ENCODE measurements around the gene GATB. TPM values are rescaled to one million over a fixed set of nuclear protein-coding genes. Genes with fewer than 3 reads are reported as not detected.

Gene GATB
- total and polyA plus RNA-seq, 10 of the 15 experiments (the other 5 are each of a cell fraction or from before 2014, with no cell fraction given): 20.5 to 37.3 (median 30.5) TPM

DNA sequence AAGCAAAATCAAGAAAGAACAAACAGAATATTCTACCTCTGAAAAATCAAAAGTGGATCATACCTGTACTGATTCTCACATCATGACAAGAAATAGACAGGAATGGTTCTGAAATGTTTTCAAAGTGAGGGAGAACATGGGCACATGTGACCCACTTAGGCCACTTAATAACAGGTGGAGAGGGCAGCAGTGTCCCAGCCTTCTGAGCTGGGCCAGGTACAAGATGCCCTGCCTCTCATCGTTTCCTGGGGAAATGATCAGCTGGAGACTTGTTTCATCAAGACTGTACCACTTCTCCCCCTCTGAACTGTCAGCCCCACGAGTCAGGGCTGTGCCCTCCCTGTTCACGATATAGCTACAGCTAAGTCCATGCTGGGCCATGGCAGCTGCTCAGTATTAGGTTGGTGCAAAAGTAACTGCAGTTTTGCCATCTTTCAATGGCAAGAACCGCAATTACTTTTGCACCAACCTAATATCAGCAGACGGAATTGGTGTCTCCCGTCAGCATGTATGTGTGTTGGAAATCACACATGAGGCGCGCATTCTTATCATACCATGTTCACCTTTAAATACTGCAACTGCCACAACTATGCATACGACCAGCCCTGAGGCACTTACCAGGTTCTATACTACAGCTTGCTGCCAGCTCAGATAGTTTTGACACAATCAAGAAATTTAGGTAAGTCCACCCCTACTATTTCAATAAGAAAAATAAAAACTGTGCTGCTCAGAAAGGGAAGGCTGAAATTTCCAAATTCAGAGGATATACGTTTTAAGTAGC lies 71.4 kb downstream of the GATB start:
- no peaks in the 10 kb centered on the region for H4K20me1 ChIP-seq (ENCODE audit: control insufficient read depth, insufficient read depth)
- no peaks in the 10 kb centered on the region for H3K9me3 ChIP-seq (replicated peaks; ENCODE audit: control insufficient read depth, insufficient read depth, low read length)
- H3K27me3 ChIP-seq (replicated peaks in 1 of 2; ENCODE audit: control insufficient read depth in 2 of 2, insufficient read depth in 2 of 2, low read length in 1 of 2): no peaks in the 10 kb centered on the region
- no peak for FAIRE-seq
- ChIA-PET SMC1A (ENCODE audit: uncharacterized antibody, unreplicated experiment) (no interaction called here), POLR2A (no interaction called here), CTCF (interaction anchor here (1.1 kb wide), 1 partner anchor 25 kb away, joined by 3 read pairs; no protein-coding TSS in a partner anchor), RAD21 (ENCODE audit: unreplicated experiment) (interaction anchor here (1.0 kb wide), 1 partner anchor 278 kb away, joined by 3 read pairs; no protein-coding TSS in a partner anchor)
- in situ Hi-C loops (cut with MboI): no loop called here
- H3K27ac ChIP-seq (ENCODE audit: control insufficient read depth, insufficient read depth): no peak overlapping the region
- no peak overlapping the region for H2AFZ ChIP-seq (ENCODE audit: control insufficient read depth, low read depth, low read length)
- intact Hi-C loops (cut with micrococcal nuclease; ENCODE audit: unreplicated experiment): no loop called here
- no peaks in the 10 kb centered on the region for H3K4me1 ChIP-seq (ENCODE audit: control insufficient read depth, insufficient read depth, low read length)
- ATAC-seq: no peak
- WGBS (ENCODE audit: insufficient coverage, insufficient replicate concordance, low lambda C conversion rate, missing lambda C conversion rate): 95% methylated on average over 10 of the region's 10 CpGs
- no peak for TF ChIP-seq GATAD2B (conservative IDR thresholded peaks at IDR 0.05; ENCODE audit: low read depth)
- TF ChIP-seq ZZZ3 (IDR thresholded peaks at IDR 0.05; ENCODE audit: control insufficient read depth, insufficient read length, low read depth): no peak
- TF ChIP-seq, protein P1, sequence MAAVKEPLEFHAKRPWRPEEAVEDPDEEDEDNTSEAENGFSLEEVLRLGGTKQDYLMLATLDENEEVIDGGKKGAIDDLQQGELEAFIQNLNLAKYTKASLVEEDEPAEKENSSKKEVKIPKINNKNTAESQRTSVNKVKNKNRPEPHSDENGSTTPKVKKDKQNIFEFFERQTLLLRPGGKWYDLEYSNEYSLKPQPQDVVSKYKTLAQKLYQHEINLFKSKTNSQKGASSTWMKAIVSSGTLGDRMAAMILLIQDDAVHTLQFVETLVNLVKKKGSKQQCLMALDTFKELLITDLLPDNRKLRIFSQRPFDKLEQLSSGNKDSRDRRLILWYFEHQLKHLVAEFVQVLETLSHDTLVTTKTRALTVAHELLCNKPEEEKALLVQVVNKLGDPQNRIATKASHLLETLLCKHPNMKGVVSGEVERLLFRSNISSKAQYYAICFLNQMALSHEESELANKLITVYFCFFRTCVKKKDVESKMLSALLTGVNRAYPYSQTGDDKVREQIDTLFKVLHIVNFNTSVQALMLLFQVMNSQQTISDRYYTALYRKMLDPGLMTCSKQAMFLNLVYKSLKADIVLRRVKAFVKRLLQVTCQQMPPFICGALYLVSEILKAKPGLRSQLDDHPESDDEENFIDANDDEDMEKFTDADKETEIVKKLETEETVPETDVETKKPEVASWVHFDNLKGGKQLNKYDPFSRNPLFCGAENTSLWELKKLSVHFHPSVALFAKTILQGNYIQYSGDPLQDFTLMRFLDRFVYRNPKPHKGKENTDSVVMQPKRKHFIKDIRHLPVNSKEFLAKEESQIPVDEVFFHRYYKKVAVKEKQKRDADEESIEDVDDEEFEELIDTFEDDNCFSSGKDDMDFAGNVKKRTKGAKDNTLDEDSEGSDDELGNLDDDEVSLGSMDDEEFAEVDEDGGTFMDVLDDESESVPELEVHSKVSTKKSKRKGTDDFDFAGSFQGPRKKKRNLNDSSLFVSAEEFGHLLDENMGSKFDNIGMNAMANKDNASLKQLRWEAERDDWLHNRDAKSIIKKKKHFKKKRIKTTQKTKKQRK (IDR thresholded peaks at IDR 0.05; ENCODE audit: low read depth, low read length): no peak
- no peak for TF ChIP-seq RFX5 (IDR thresholded peaks at IDR 0.05; ENCODE audit: low read depth, low read length)
- no peak for TF ChIP-seq KAT2A (conservative IDR thresholded peaks at IDR 0.05; ENCODE audit: control insufficient read depth, low read depth, low read length)
- no peak for TF ChIP-seq MYC (IDR thresholded peaks at IDR 0.05; ENCODE audit: insufficient read depth, insufficient read length, insufficient replicate concordance, low read length, severe bottlenecking)
- no peak for TF ChIP-seq SUZ12 (IDR thresholded peaks at IDR 0.05; ENCODE audit: unreplicated experiment)
- TF ChIP-seq CBFB (IDR thresholded peaks at IDR 0.05; ENCODE audit: low read depth): no peak
- TF ChIP-seq KLF5 (IDR thresholded peaks at IDR 0.05; ENCODE audit: partially characterized antibody): no peak
- no peak overlapping the region for H3K4me3 ChIP-seq
- no peak for DNase-seq (ENCODE audit: low read depth, low spot score)
- H3K36me3 ChIP-seq (ENCODE audit: control insufficient read depth in 2 of 2, insufficient read depth in 2 of 2, low read length in 1 of 2): no peaks in the 10 kb centered on the region; a peak in 1 of 4 replicates
- no peak overlapping the region for H3K9ac ChIP-seq (ENCODE audit: control insufficient read depth, insufficient read depth, low read length)
- H3K79me2 ChIP-seq (ENCODE audit: control insufficient read depth, insufficient read depth, low read length): no peaks in the 10 kb centered on the region
- no TSS peak for BruUV-seq (replicated peaks)
- H3K4me2 ChIP-seq (ENCODE audit: control insufficient read depth, insufficient read depth): no peak overlapping the region

Measured in GM12878 (cell line).